Transverse colon (tissue), 4 donors: ENCODE results near the gene STOML2. TPM values are rescaled to one million over a fixed set of nuclear protein-coding genes. Genes with fewer than 3 reads are reported as not detected.
"Not testable (repeated sequence)": the region's sequence is repeated elsewhere in the genome, so short reads cannot be mapped to it uniquely, and the experiment has no call there.

Experiments
- DNase-seq: peaks from one replicate; pipeline ENCODE4 v3.0.0-alpha.2; 2019
- H3K27ac ChIP-seq, 4 donors: fragments of 200-600 bp; sonication (generic); 2 replicates each; pipeline ENCODE4 v1.5.1; 2016 to 2018; ENCODE audit warnings: inconsistent platforms in 4 of 4
- H3K27me3 ChIP-seq: fragments of 200-600 bp; sonication (generic); 2 replicates; pipeline ENCODE4 v1.5.1; 2017; ENCODE audit warnings: inconsistent platforms
- H3K36me3 ChIP-seq, 4 donors: fragments of 200-600 bp; sonication (generic); 2 replicates each; pipeline ENCODE4 v1.5.1; 2017 to 2019; ENCODE audit warnings: inconsistent platforms in 4 of 4
- H3K4me1 ChIP-seq, 4 donors: fragments of 200-600 bp; sonication (generic); 2 replicates each; pipeline ENCODE4 v1.5.1; 2017 to 2020; ENCODE audit warnings: inconsistent platforms in 4 of 4
- H3K4me3 ChIP-seq, 4 donors: fragments of 200-600 bp; sonication (generic); 1 replicate in 1 of 4; 2 replicates in 3 of 4; pipeline versions ENCODE4 v1.5.1 to v1.6.1; 2017 to 2019; ENCODE audit warnings: inconsistent platforms in 4 of 4
- H3K9me3 ChIP-seq, 2 donors: fragments of 200-600 bp; sonication (generic); 2 replicates each; pipeline ENCODE4 v1.5.1; 2017 to 2019; ENCODE audit warnings: inconsistent platforms in 2 of 2
- CTCF ChIP-seq, 5 experiments: fragments of 200-600 bp in 3 of 5; fragments of 450-650 bp in 2 of 5; sonication (generic) in 3 of 5; IDR thresholded peaks; 1 replicate in 2 of 5; 2 replicates in 3 of 5; pipeline ENCODE4 v1.5.1; 2016 to 2017; ENCODE audit warnings: antibody characterized with exemption in 5 of 5, inconsistent platforms in 3 of 5, mild to moderate bottlenecking in 2 of 5, moderate library complexity in 1 of 5
- EP300 ChIP-seq: sonication (generic); formaldehyde crosslinking; IDR thresholded peaks from one replicate; pipeline ENCODE4 v1.6.1; 2017; ENCODE audit warnings: antibody characterized with exemption, low read depth
- POLR2A ChIP-seq: fragments of 450-650 bp; IDR thresholded peaks from one replicate; pipeline ENCODE4 v1.6.1; 2016; ENCODE audit warnings: antibody characterized with exemption, mild to moderate bottlenecking, moderate library complexity
- POLR2AphosphoS5 ChIP-seq, 3 donors: sonication (generic); formaldehyde crosslinking; IDR thresholded peaks; one replicate each; pipeline ENCODE4 v1.6.1; 2016; ENCODE audit warnings: antibody characterized with exemption in 3 of 3
- WGBS, 2 donors: methylation state at CpG; one replicate each; pipeline ENCODE4 v1.1.5; 2018; ENCODE audit warnings: low coverage in 1 of 2; 5-methylcytosine and 5-hydroxymethylcytosine counted together
- in situ Hi-C, 4 donors: fragments of 200-750 bp; cut with MboI; loops; one replicate each; pipeline versions ENCODE4 v1.15.0 to v1.15.1; 2017; ENCODE audit warnings: low sequenced_read_pairs in 3 of 4, low pct_ligation_motif_present in 1 of 4, low pct_unique_long_range_greater_than_20kb in 1 of 4
- intact Hi-C: fragments of 100-400 bp; cut with DNase I; formaldehyde crosslinking; loops from one replicate; pipeline ENCODE4 v1.15.1; 2023; ENCODE audit warnings: low total_unique reads
- total RNA-seq, 4 donors: library from RNA; depleted of rRNA; stranded (reverse); fragments of >200 nt; gene quantifications; one replicate each; pipeline ENCODE4 v1.1.0, GENCODE V29; 2016

Gene STOML2
- 10 to 100 TPM; 36.7 to 99.1 (median 70.9) TPM for total RNA-seq

GRCh38 chr9:35102769-35103659 lies at the start of gene STOML2:
Gene STOML2 (minus strand): TSS chr9:35103131. CDS start chr9:35103094, 37 bp downstream.
- 0% methylated on average over 50 of the region's 57 CpGs; no CpG with 5 or more reads in 1 of the 2 donors for WGBS, 2 donors
- Histone ChIP-seq H3K4me3 (peak within 1 kb of the TSS; percentile 60 to 95 (median 75)), H3K4me1 (peaks cover 11 to 25% (median 18%) of the 10 kb centered on the region in 4 donors), H3K9me3 (no peaks in the 10 kb centered on the region), H3K27ac (peak within 1 kb of the TSS; percentile 86 to 94 (median 91)), H3K27me3 (no peaks in the 10 kb centered on the region), H3K36me3 (peaks cover 0 to 54% (median 12%) of the 10 kb centered on the region in 4 donors)
- intact Hi-C loops (no loop called here), in situ Hi-C loops (loop anchor here in 1 of 4 donors (25.0 kb wide), 1 partner anchor 459 kb away; a partner anchor contains a TSS)
- peak; percentile 74 for TF ChIP-seq POLR2A
- TF ChIP-seq POLR2AphosphoS5 (IDR thresholded peaks at IDR 0.05), result peak; percentile 74 to 82 (median 81)
- TF ChIP-seq EP300, result no peak
- no peak for TF ChIP-seq CTCF (IDR thresholded peaks at IDR 0.05)
- DNase-seq, result peak; percentile 96

- intact Hi-C loops, H3K4me3 ChIP-seq, DNase-seq, H3K27me3 ChIP-seq, H3K27ac ChIP-seq, H3K36me3 ChIP-seq, H3K4me1 ChIP-seq: not testable (repeated sequence)
- H3K9me3 ChIP-seq, result peaks cover 20 to 30% of the 10 kb centered on the region in 2 donors
- WGBS, 2 donors, result 78 to 88% methylated on average over 5 of the region's 5 CpGs
- in situ Hi-C loops, result loop anchor here in 1 of 4 donors (25.0 kb wide), 1 partner anchor 314 kb away; no protein-coding TSS in a partner anchor
These were observed 45.1 kb upstream of the STOML2 start for GRCh38 chr9:35147941-35148563.

- no peak for TF ChIP-seq POLR2A
- TF ChIP-seq CTCF (IDR thresholded peaks at IDR 0.05), result no peak
- no peak for TF ChIP-seq EP300
- TF ChIP-seq POLR2AphosphoS5 (IDR thresholded peaks at IDR 0.05), result no peak
- Histone ChIP-seq H3K9me3 (peaks cover 17 to 20% of the 10 kb centered on the region in 2 donors), H3K4me1 (no peaks in the 10 kb centered on the region), H3K36me3 (no peaks in the 10 kb centered on the region), H3K27me3 (no peaks in the 10 kb centered on the region), H3K4me3 (no peak overlapping the region), H3K27ac (no peak overlapping the region)
- intact Hi-C loops (no loop called here), in situ Hi-C loops (loop anchor here in 1 of 4 donors (25.0 kb wide), 1 partner anchor 320 kb away; no protein-coding TSS in a partner anchor)
- WGBS, 2 donors, result 87 to 93% methylated on average over 3 to 5 of the region's 5 CpGs
- DNase-seq, result no peak
These were observed 39.1 kb upstream of the STOML2 start for GRCh38 chr9:35142037-35142436.

- intact Hi-C loops, result no loop called here
- Histone ChIP-seq H3K4me1 (no peaks in the 10 kb centered on the region), H3K27ac (no peak overlapping the region), H3K9me3 (peaks cover 8 to 14% of the 10 kb centered on the region in 2 donors), H3K36me3 (no peaks in the 10 kb centered on the region), H3K4me3 (no peak overlapping the region), H3K27me3 (no peaks in the 10 kb centered on the region)
- 90 to 100% methylated on average over 1 to 2 of the region's 2 CpGs for WGBS, 2 donors
- in situ Hi-C loops, result loop anchor here in 1 of 4 donors (25.0 kb wide), 1 partner anchor 322 kb away; no protein-coding TSS in a partner anchor
- TF ChIP-seq POLR2AphosphoS5 (IDR thresholded peaks at IDR 0.05) (no peak), CTCF (IDR thresholded peaks at IDR 0.05) (no peak), POLR2A (no peak), EP300 (no peak)
- no peak for DNase-seq
These were observed 37.2 kb upstream of the STOML2 start for GRCh38 chr9:35140093-35140492.
